Stomach (tissue), 9 donors: ENCODE results near the gene SLC38A3. TPM values are rescaled to one million over a fixed set of nuclear protein-coding genes. Genes with fewer than 3 reads are reported as not detected.
A peak's percentile ranks its signal among the peaks of the same experiment; 100 is the strongest.

Experiments used
- DNase-seq, 2 donors: peaks; one replicate each; pipeline versions ENCODE4 v3.0.0 to v3.0.0-alpha.2; 2013 to 2019
- H3K27ac ChIP-seq, 5 donors: fragments of 200-600 bp in 4 of 5; sonication (generic) in 4 of 5; one replicate each; pipeline ENCODE4 v1.5.1; 2013 to 2019; ENCODE audit warnings: mild to moderate bottlenecking in 1 of 5, moderate library complexity in 1 of 5
- H3K27me3 ChIP-seq, 3 donors: fragments of 200-600 bp; sonication (generic); one replicate each; pipeline ENCODE4 v1.5.1; 2017 to 2019; ENCODE audit warnings: mixed run types in 1 of 3
- H3K36me3 ChIP-seq, 4 donors: fragments of 200-600 bp; sonication (generic); 1 replicate in 3 of 4; 2 replicates in 1 of 4; pipeline ENCODE4 v1.5.1; 2016 to 2019
- H3K4me1 ChIP-seq, 4 donors: fragments of 200-600 bp; sonication (generic); one replicate each; pipeline ENCODE4 v1.5.1; 2016 to 2019
- H3K4me3 ChIP-seq, 4 donors: fragments of 200-600 bp; sonication (generic) in 3 of 4; one replicate each; pipeline ENCODE4 v1.5.1; 2016 to 2019; ENCODE audit warnings: mild to moderate bottlenecking in 1 of 4
- H3K9me3 ChIP-seq, 4 donors: fragments of 200-600 bp; sonication (generic); one replicate each; pipeline ENCODE4 v1.5.1; 2016 to 2019
- EP300 ChIP-seq: sonication (generic); formaldehyde crosslinking; IDR thresholded peaks from one replicate; pipeline ENCODE4 v1.6.1; 2017; ENCODE audit warnings: antibody characterized with exemption
- POLR2A ChIP-seq, 4 donors: fragments of 450-650 bp; IDR thresholded peaks; one replicate each; pipeline ENCODE4 v1.6.1; 2016; ENCODE audit warnings: antibody characterized with exemption in 4 of 4, control low read depth in 2 of 4, mild to moderate bottlenecking in 1 of 4, moderate library complexity in 1 of 4
- POLR2AphosphoS5 ChIP-seq, 3 donors: sonication (generic); formaldehyde crosslinking; IDR thresholded peaks; one replicate each; pipeline ENCODE4 v1.6.1; 2016; ENCODE audit warnings: antibody characterized with exemption in 3 of 3
- WGBS, 5 donors: extraction: QIAGEN DNeasy Blood & Tissue Kit in 3 of 5; methylation state at CpG; one replicate each; pipeline versions ENCODE4 v1.1.5 to v1.1.7; 2013 to 2018; 5-methylcytosine and 5-hydroxymethylcytosine counted together
- intact Hi-C: fragments of 100-400 bp; cut with DNase I; formaldehyde crosslinking; loops from one replicate; pipeline ENCODE4 v1.15.1; 2023; ENCODE audit warnings: low total_unique reads
- polyA plus RNA-seq, 3 donors: library from polyadenylated mRNA; stranded (reverse); fragments of 200-250 nt; gene quantifications; one replicate each; pipeline ENCODE4 v1.2.3, GENCODE V29; 2013
- total RNA-seq, 5 donors: library from RNA; depleted of rRNA; stranded (reverse); fragments of >200 nt; gene quantifications; one replicate each; pipeline versions ENCODE4 v1.1.0 to v1.2.3, GENCODE V29; 2014 to 2016
- TF ChIP-seq, protein P1 (sequence below), 7 experiments: fragments of 450-650 bp in 4 of 7; fragments of 200-600 bp in 3 of 7; sonication (generic) in 3 of 7; IDR thresholded peaks; one replicate each; pipeline ENCODE4 v1.5.1; 2016 to 2019; ENCODE audit warnings: antibody characterized with exemption in 7 of 7, control low read depth in 2 of 7, mild to moderate bottlenecking in 1 of 7
- donor health status: healthy with polysubstance abuse.
- donor health status: Bipolar disorder and iron deficiency.
- donor health status: healthy.

SLC38A3 gene
- total and polyA plus RNA-seq, 8 donors = 0.15 to 3.1 (median 1.0) TPM; not detected in 4

DNA sequence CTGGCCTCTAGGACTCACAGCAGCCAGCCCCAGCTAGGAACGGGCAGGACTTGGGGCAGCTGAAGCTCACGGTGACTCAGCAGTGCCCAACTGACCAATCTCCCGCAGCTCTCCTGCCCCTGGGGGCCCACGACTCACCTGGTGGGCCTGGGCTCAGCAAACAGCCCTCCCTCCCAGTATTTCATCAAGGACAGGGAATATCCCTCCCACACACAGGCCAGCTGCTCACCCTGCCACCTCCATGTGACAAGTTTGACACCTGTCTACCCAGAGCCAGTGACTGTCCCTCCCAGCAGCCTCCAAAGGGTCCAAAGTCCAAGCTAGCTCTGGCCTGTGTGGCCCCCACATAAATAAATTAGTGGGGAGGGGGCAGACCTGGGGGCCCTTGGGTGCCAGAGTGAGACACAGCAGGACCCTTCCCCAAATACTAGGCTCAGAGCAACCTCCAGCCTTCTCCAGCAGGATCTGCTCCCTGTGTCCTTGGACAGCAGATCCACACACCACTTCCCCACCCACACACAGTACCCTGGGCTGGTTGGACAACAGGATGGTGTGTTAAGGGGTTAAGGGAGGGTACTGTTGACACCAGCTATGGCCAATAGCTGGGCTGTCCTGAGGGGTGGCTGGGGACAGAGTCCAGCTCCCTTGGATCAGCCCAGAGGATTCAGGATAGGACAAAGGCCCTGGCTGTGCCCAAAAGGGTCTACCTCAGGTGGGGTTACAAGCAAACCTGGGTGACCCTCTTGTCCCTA is 9.4 kb upstream of the SLC38A3 start:
- intact Hi-C loops = no loop called here
- peak in 1 of 2 donors; percentile 40 for DNase-seq
- Histone ChIP-seq H3K9me3 (no peaks in the 10 kb centered on the region), H3K27me3 (peaks cover 8 to 70% (median 20%) of the 10 kb centered on the region in 3 donors), H3K27ac (no peak overlapping the region), H3K4me1 (peaks cover 8 to 31% (median 26%) of the 10 kb centered on the region in 4 donors), H3K36me3 (no peaks in the 10 kb centered on the region), H3K4me3 (no peak overlapping the region)
- WGBS, 5 donors = 36 to 62% (median 48%) methylated on average over 2 to 4 of the region's 4 CpGs
- TF ChIP-seq POLR2A (IDR thresholded peaks at IDR 0.05) = no peak
- no peak for TF ChIP-seq EP300
- TF ChIP-seq, protein P1, sequence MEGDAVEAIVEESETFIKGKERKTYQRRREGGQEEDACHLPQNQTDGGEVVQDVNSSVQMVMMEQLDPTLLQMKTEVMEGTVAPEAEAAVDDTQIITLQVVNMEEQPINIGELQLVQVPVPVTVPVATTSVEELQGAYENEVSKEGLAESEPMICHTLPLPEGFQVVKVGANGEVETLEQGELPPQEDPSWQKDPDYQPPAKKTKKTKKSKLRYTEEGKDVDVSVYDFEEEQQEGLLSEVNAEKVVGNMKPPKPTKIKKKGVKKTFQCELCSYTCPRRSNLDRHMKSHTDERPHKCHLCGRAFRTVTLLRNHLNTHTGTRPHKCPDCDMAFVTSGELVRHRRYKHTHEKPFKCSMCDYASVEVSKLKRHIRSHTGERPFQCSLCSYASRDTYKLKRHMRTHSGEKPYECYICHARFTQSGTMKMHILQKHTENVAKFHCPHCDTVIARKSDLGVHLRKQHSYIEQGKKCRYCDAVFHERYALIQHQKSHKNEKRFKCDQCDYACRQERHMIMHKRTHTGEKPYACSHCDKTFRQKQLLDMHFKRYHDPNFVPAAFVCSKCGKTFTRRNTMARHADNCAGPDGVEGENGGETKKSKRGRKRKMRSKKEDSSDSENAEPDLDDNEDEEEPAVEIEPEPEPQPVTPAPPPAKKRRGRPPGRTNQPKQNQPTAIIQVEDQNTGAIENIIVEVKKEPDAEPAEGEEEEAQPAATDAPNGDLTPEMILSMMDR (IDR thresholded peaks at IDR 0.05) = no peak
- no peak for TF ChIP-seq POLR2AphosphoS5 (IDR thresholded peaks at IDR 0.05)

DNA sequence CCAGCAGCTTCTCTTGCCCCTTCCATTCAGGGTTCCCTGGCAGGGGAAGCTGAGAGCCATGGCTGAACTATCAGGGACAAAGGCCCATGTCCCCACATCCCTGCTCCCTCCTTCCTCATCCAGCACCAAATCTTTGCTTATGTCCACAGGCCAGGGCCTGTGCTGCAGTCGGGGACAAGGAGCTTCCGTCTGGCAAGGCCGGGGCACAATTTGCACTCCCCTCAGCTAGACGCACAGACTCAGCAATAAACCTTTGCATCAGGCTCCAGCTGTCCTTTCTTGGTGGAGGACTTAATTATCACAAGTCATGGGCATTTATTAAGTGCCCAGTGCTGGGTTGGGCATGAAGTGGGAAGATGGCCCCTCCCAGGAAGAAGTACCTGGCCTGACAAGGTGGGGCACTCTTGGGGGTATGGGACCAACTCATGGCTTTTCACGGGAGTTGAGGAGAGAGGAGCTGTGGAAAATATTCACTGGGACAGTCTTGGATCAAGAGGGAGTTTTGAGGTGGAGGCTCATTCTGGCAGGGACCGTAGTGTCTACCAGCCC is 8.7 kb upstream of the SLC38A3 start:
- WGBS, 5 donors = 74 to 82% (median 77%) methylated on average over 5 to 6 of the region's 6 CpGs
- intact Hi-C loops = no loop called here
- Histone ChIP-seq H3K4me1 (peaks cover 8 to 31% (median 26%) of the 10 kb centered on the region in 4 donors), H3K4me3 (no peak overlapping the region), H3K9me3 (no peaks in the 10 kb centered on the region), H3K27ac (no peak overlapping the region), H3K27me3 (peaks cover 8 to 77% (median 20%) of the 10 kb centered on the region in 3 donors), H3K36me3 (no peaks in the 10 kb centered on the region)
- TF ChIP-seq EP300 (no peak), POLR2A (IDR thresholded peaks at IDR 0.05) (no peak), POLR2AphosphoS5 (IDR thresholded peaks at IDR 0.05) (no peak)
- TF ChIP-seq, protein P1 (IDR thresholded peaks at IDR 0.05) = no peak
- DNase-seq = no peak

DNA sequence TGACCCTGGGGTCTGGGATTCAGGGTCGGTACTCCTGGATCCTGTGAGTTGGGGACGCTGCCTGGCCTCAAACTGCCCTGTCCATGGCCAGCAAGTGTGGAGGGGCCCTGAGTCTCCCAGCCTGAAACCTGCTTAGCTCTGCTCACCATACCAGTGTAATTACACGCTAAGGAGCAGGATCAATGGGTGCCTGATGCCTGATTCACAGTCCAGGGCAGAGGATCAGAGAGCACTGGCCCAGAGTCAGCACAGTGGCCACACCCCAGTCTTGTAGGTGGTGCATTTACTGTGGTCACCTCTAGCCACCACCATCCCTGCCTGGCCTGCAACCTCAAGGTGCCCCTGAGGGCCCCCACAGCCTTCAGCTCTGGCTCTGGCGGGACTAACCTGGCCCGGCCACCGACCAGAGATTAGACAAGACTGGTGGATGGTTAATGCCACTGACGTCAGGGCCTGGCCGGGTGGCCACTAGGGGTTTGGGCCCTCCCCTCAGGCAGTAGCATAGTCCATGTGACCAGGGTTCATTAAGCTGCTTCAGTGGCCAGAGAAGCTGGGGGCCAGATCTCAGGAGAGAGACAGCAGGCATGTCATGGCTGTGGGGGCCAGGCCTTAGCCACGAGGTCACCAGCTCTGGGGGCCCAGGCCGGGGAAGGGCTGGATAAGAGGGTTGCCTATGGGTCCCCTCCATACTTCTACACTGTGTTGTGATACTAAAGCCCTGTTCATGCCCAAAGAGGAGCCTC is 3.3 kb upstream of the SLC38A3 start:
- WGBS, 5 donors = 76 to 86% (median 79%) methylated on average over 7 to 10 of the region's 10 CpGs
- no peak overlapping the region for H3K4me3 ChIP-seq
- no peak overlapping the region for H3K27ac ChIP-seq
- no peaks in the 10 kb centered on the region for H3K36me3 ChIP-seq
- H3K4me1 ChIP-seq = peaks cover 15 to 24% (median 19%) of the 10 kb centered on the region in 4 donors
- no peaks in the 10 kb centered on the region for H3K9me3 ChIP-seq
- peaks cover 9 to 83% (median 38%) of the 10 kb centered on the region in 3 donors for H3K27me3 ChIP-seq
- intact Hi-C loops = no loop called here
- DNase-seq = no peak
- TF ChIP-seq, protein P1 (IDR thresholded peaks at IDR 0.05) = no peak
- no peak for TF ChIP-seq EP300
- no peak for TF ChIP-seq POLR2AphosphoS5 (IDR thresholded peaks at IDR 0.05)
- TF ChIP-seq POLR2A (IDR thresholded peaks at IDR 0.05) = no peak

DNA sequence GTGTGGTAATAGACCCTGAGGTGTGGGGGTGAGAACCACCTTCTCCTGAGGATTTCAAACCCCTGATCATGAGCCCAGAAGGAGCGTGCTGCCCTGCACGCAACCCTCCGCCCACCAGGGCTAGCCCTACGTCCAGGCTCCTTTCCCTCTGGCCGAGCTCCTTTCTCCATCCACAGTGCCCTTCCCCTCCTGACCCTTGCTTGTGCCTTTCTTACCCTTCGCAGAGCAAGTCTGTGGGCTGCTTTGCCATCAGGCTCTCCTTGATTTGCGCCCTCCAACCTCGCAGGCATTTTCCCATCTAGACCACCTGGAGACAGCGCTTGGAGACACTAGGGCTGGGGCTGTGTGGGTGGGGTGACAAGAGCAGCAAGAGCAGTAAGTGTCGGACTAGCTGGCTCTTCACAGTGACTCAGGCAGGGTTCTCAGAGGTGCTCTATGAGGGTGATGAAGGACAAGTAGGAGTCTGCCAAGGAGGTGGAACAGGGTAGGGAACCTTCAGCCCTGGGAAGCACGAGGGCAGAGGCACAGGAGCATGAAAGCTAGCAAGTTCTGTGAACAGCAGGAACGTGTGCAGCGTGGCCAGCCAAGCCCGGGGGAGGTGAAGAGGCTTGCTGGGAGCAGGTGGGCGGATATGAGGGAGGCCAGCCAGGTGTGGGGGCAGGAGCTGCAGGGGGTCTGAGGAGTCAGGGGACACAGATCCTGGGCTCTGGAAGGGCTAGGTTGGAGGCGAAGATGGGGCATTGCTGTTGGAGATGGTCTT is 2.5 kb upstream of the SLC38A3 start:
- 85 to 87% (median 87%) methylated on average over 16 of the region's 16 CpGs for whole genome bisulfite sequencing, 5 donors
- H3K9me3 ChIP-seq = no peaks in the 10 kb centered on the region
- no peak for DNase-seq
- peaks cover 9 to 85% (median 38%) of the 10 kb centered on the region in 3 donors for H3K27me3 ChIP-seq
- H3K36me3 ChIP-seq = no peaks in the 10 kb centered on the region
- H3K27ac ChIP-seq = no peak overlapping the region
- intact Hi-C loops = no loop called here
- no peak for TF ChIP-seq EP300
- no peak for TF ChIP-seq POLR2AphosphoS5 (IDR thresholded peaks at IDR 0.05)
- TF ChIP-seq, protein P1 (IDR thresholded peaks at IDR 0.05) = no peak
- no peak for TF ChIP-seq POLR2A (IDR thresholded peaks at IDR 0.05)
- H3K4me3 ChIP-seq = no peak overlapping the region
- peaks cover 15 to 24% (median 19%) of the 10 kb centered on the region in 4 donors for H3K4me1 ChIP-seq
